ENCODE measurements around the gene VASH2.

Gene VASH2

DNA sequence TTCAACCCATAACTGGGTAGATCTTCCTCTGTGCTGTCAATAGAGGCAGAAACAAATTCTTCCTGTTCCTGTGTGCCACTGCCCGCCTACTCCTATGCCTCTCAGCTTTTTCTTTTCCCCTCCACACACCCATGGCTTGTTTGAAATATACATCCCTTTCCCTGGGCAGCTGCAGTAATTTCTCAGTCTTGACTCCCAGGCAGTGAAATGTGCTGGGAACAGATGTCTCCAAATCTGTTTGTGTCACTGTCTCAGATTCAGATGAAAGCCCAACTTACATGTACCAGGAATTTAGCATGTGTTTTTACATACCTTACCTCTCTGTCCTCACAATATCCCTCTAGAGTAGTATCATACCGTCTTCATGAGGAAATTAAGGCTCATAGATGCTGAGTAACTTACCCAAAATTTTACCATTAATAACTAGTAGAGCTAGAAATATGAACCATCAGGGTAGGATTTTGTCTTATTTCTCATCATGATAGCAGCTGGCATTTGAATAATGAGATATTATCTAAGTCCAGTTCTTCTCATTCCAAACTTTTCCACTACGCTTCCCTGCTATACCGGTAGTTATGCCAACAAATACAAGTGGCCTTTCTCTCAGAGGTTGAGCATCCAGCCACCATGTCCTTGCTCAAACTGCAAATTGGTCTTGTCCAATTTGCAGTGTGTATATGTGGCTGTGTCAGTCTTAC is 4.7 kb upstream of the VASH2 start:
- no peak overlapping the region for H3K9ac ChIP-seq (ENCODE audit: low read depth, low read length, poor library complexity)

GRCh38 chr1:212946872-212947271 is 3.5 kb upstream of the VASH2 start:
- Histone ChIP-seq H3K4me2 (ENCODE audit: insufficient read depth, low read length, poor library complexity, severe bottlenecking) (no peak overlapping the region), H2BK5ac (ENCODE audit: low read length) (no peak overlapping the region), H3K9ac (ENCODE audit: low read depth, low read length, poor library complexity) (no peak overlapping the region), H3K14ac (ENCODE audit: low read length) (no peak overlapping the region), H4K91ac (ENCODE audit: low read depth, low read length, poor library complexity) (no peak overlapping the region), H3K4ac (ENCODE audit: low read length) (no peak overlapping the region), H3K27me3 (ENCODE audit: control insufficient read depth in 3 of 3, insufficient read depth in 3 of 3, low read depth in 1 of 3, low read length in 3 of 3) (peaks cover 0 to 15% (median 14%) of the 10 kb centered on the region in 3 experiments), H2BK120ac (ENCODE audit: low read depth, low read length) (no peak overlapping the region), H3K36me3 (replicated peaks in 1 of 2; ENCODE audit: control insufficient read depth in 2 of 2, insufficient read depth in 2 of 2, low read length in 2 of 2) (no peaks in the 10 kb centered on the region), H2AK5ac (ENCODE audit: low read depth, low read length) (no peak overlapping the region), H3K4me1 (ENCODE audit: control insufficient read depth in 2 of 2, insufficient read depth in 1 of 2, low read depth in 1 of 2, low read length in 2 of 2) (peaks cover 5 to 6% of the 10 kb centered on the region in 2 donors), H3K9me3 (replicated peaks in 1 of 2; ENCODE audit: control insufficient read depth in 2 of 2, insufficient read depth in 1 of 2, low read depth in 1 of 2, low read length in 2 of 2) (peaks cover 0 to 2% of the 10 kb centered on the region in 2 donors), H3K4me3 (ENCODE audit: low read length in 2 of 2) (no peak overlapping the region), H3K27ac (replicated peaks; ENCODE audit: low read length) (no peak overlapping the region), H2BK15ac (ENCODE audit: low read length) (no peak overlapping the region), H4K8ac (ENCODE audit: low read depth, low read length) (no peak overlapping the region), H3K79me1 (ENCODE audit: low read depth, low read length) (no peaks in the 10 kb centered on the region), H2BK12ac (ENCODE audit: low read length) (no peak overlapping the region), H3K23ac (ENCODE audit: low read depth, low read length, poor library complexity) (no peak overlapping the region), H2AFZ (ENCODE audit: low read length) (no peak overlapping the region), H3K18ac (ENCODE audit: low read length) (no peak overlapping the region)
- DNase-seq (ENCODE audit: low spot score): no peak

More for the DNA sequence above, 4.7 kb upstream of the VASH2 start:
- Histone ChIP-seq H3K14ac (ENCODE audit: low read length) (no peak overlapping the region), H3K36me3 (replicated peaks in 1 of 2; ENCODE audit: control insufficient read depth in 2 of 2, insufficient read depth in 2 of 2, low read length in 2 of 2) (no peaks in the 10 kb centered on the region), H3K4ac (ENCODE audit: low read length) (no peak overlapping the region), H4K8ac (ENCODE audit: low read depth, low read length) (no peak overlapping the region), H2BK5ac (ENCODE audit: low read length) (no peak overlapping the region), H2BK120ac (ENCODE audit: low read depth, low read length) (no peak overlapping the region), H2AK5ac (ENCODE audit: low read depth, low read length) (no peak overlapping the region), H4K91ac (ENCODE audit: low read depth, low read length, poor library complexity) (no peak overlapping the region), H2BK15ac (ENCODE audit: low read length) (no peak overlapping the region), H3K27ac (replicated peaks; ENCODE audit: low read length) (no peak overlapping the region), H3K23ac (ENCODE audit: low read depth, low read length, poor library complexity) (no peak overlapping the region), H3K18ac (ENCODE audit: low read length) (no peak overlapping the region), H2BK12ac (ENCODE audit: low read length) (no peak overlapping the region), H3K4me1 (ENCODE audit: control insufficient read depth in 2 of 2, insufficient read depth in 1 of 2, low read depth in 1 of 2, low read length in 2 of 2) (peaks cover 0 to 4% of the 10 kb centered on the region in 2 donors), H3K4me3 (ENCODE audit: low read length in 2 of 2) (no peak overlapping the region), H3K4me2 (ENCODE audit: insufficient read depth, low read length, poor library complexity, severe bottlenecking) (no peak overlapping the region), H2AFZ (ENCODE audit: low read length) (no peak overlapping the region), H3K9me3 (replicated peaks in 1 of 2; ENCODE audit: control insufficient read depth in 2 of 2, insufficient read depth in 1 of 2, low read depth in 1 of 2, low read length in 2 of 2) (peaks cover 0 to 2% of the 10 kb centered on the region in 2 donors), H3K27me3 (ENCODE audit: control insufficient read depth in 3 of 3, insufficient read depth in 3 of 3, low read depth in 1 of 3, low read length in 3 of 3) (peaks cover 0 to 15% (median 5%) of the 10 kb centered on the region in 3 experiments), H3K79me1 (ENCODE audit: low read depth, low read length) (no peaks in the 10 kb centered on the region)
- WGBS, 2 donors (ENCODE audit: extremely low coverage in 2 of 2, insufficient read length in 2 of 2, insufficient replicate concordance in 1 of 2): no CpG with 5 or more reads among the region's 4 CpGs
- no peak for DNase-seq (ENCODE audit: low spot score)

GRCh38 chr1:212949771-212950170 is 570 bp upstream of the VASH2 start:
- no peak overlapping the region for H3K4ac ChIP-seq (ENCODE audit: low read length)
- peaks cover 0 to 2% of the 10 kb centered on the region in 2 donors for H3K9me3 ChIP-seq (replicated peaks in 1 of 2; ENCODE audit: control insufficient read depth in 2 of 2, insufficient read depth in 1 of 2, low read depth in 1 of 2, low read length in 2 of 2)
- no peak overlapping the region for H2BK120ac ChIP-seq (ENCODE audit: low read depth, low read length)
- H3K79me1 ChIP-seq (ENCODE audit: low read depth, low read length): no peaks in the 10 kb centered on the region
- H2BK5ac ChIP-seq (ENCODE audit: low read length): peak overlapping the region; percentile 10
- peak overlapping the region; percentile 73 for H3K9ac ChIP-seq (ENCODE audit: low read depth, low read length, poor library complexity)
- H2BK15ac ChIP-seq (ENCODE audit: low read length): no peak overlapping the region
- no peak overlapping the region for H3K27ac ChIP-seq (replicated peaks; ENCODE audit: low read length)
- no peak overlapping the region for H3K23ac ChIP-seq (ENCODE audit: low read depth, low read length, poor library complexity)
- H3K18ac ChIP-seq (ENCODE audit: low read length): peak overlapping the region; percentile 93
- DNase-seq (ENCODE audit: low spot score): no peak
- peak overlapping the region; percentile 99 for H3K4me2 ChIP-seq (ENCODE audit: insufficient read depth, low read length, poor library complexity, severe bottlenecking)
- peak overlapping the region; percentile 60 to 70 for H3K4me3 ChIP-seq (ENCODE audit: low read length in 2 of 2)
- H2AFZ ChIP-seq (ENCODE audit: low read length): peak overlapping the region; percentile 99
- no peak overlapping the region for H4K8ac ChIP-seq (ENCODE audit: low read depth, low read length)
- no peak overlapping the region for H2AK5ac ChIP-seq (ENCODE audit: low read depth, low read length)
- no CpG with 5 or more reads among the region's 2 CpGs for WGBS, 2 donors (ENCODE audit: extremely low coverage in 2 of 2, insufficient read length in 2 of 2, insufficient replicate concordance in 1 of 2)
- H4K91ac ChIP-seq (ENCODE audit: low read depth, low read length, poor library complexity): no peak overlapping the region
- H3K27me3 ChIP-seq (ENCODE audit: control insufficient read depth in 3 of 3, insufficient read depth in 3 of 3, low read depth in 1 of 3, low read length in 3 of 3): peaks cover 0 to 15% (median 14%) of the 10 kb centered on the region in 3 experiments
- no peak overlapping the region for H2BK12ac ChIP-seq (ENCODE audit: low read length)
- no peak overlapping the region for H3K14ac ChIP-seq (ENCODE audit: low read length)
- H3K4me1 ChIP-seq (ENCODE audit: control insufficient read depth in 2 of 2, insufficient read depth in 1 of 2, low read depth in 1 of 2, low read length in 2 of 2): peaks cover 5 to 6% of the 10 kb centered on the region in 2 donors
- H3K36me3 ChIP-seq (replicated peaks in 1 of 2; ENCODE audit: control insufficient read depth in 2 of 2, insufficient read depth in 2 of 2, low read length in 2 of 2): no peaks in the 10 kb centered on the region

DNA sequence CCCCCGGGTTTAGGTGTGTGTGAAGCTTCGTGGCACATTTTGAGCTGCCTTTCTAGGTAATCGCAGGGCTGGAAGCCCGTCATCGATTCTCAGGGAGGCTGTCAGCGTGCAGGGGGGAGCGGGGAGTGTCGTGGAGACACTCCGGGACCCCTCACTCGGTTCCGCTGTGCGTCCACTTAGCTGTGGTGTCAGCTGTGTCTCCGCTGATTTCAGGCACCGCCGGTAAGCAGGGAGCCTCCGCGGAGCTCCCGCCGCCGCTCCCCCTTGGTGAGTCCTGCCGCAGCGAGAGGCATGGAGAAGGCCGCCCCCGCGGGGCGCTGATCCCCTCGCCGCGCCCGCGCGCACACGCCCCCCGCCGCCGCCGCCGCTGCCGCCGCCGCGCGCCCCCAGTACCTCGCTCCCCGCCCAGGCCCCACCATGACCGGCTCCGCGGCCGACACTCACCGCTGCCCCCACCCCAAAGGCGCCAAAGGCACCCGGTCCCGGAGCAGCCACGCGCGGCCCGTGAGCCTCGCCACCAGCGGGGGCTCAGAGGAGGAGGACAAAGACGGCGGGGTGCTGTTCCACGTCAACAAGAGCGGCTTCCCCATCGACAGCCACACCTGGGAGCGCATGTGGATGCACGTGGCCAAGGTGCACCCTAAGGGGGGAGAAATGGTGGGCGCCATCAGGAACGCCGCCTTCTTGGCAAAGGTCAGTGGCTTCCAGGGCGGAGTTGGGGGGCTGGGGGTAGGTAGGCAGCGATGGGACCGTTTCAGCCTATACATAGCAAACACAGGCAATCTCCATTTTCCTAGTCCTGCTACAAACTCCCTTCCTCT is 995 bp downstream of the VASH2 start:
- DNase-seq (ENCODE audit: low spot score): no peak
- peak overlapping the region; percentile 95 for H3K18ac ChIP-seq (ENCODE audit: low read length)
- peak overlapping the region; percentile 92 for H3K14ac ChIP-seq (ENCODE audit: low read length)
- H2BK15ac ChIP-seq (ENCODE audit: low read length): no peak overlapping the region
- peak overlapping the region; percentile 99 for H3K4me2 ChIP-seq (ENCODE audit: insufficient read depth, low read length, poor library complexity, severe bottlenecking)
- peak overlapping the region; percentile 60 to 90 for H3K4me3 ChIP-seq (ENCODE audit: low read length in 2 of 2)
- H2BK5ac ChIP-seq (ENCODE audit: low read length): peak overlapping the region; percentile 7
- H3K4ac ChIP-seq (ENCODE audit: low read length): peak overlapping the region; percentile 30
- H3K4me1 ChIP-seq (ENCODE audit: control insufficient read depth in 2 of 2, insufficient read depth in 1 of 2, low read depth in 1 of 2, low read length in 2 of 2): peaks cover 5 to 6% of the 10 kb centered on the region in 2 donors
- peaks cover 0 to 2% of the 10 kb centered on the region in 2 donors for H3K9me3 ChIP-seq (replicated peaks in 1 of 2; ENCODE audit: control insufficient read depth in 2 of 2, insufficient read depth in 1 of 2, low read depth in 1 of 2, low read length in 2 of 2)
- no CpG with 5 or more reads among the region's 72 CpGs for WGBS, 2 donors (ENCODE audit: extremely low coverage in 2 of 2, insufficient read length in 2 of 2, insufficient replicate concordance in 1 of 2)
- H2BK12ac ChIP-seq (ENCODE audit: low read length): no peak overlapping the region
- peak overlapping the region; percentile 4 for H2BK120ac ChIP-seq (ENCODE audit: low read depth, low read length)
- H2AFZ ChIP-seq (ENCODE audit: low read length): peak overlapping the region; percentile 99
- peak overlapping the region; percentile 84 for H3K9ac ChIP-seq (ENCODE audit: low read depth, low read length, poor library complexity)
- no peak overlapping the region for H3K27ac ChIP-seq (replicated peaks; ENCODE audit: low read length)
- H3K36me3 ChIP-seq (replicated peaks in 1 of 2; ENCODE audit: control insufficient read depth in 2 of 2, insufficient read depth in 2 of 2, low read length in 2 of 2): no peaks in the 10 kb centered on the region
- peaks cover 0 to 14% (median 13%) of the 10 kb centered on the region in 3 experiments for H3K27me3 ChIP-seq (ENCODE audit: control insufficient read depth in 3 of 3, insufficient read depth in 3 of 3, low read depth in 1 of 3, low read length in 3 of 3)
- H3K79me1 ChIP-seq (ENCODE audit: low read depth, low read length): no peaks in the 10 kb centered on the region
- no peak overlapping the region for H2AK5ac ChIP-seq (ENCODE audit: low read depth, low read length)
- H4K91ac ChIP-seq (ENCODE audit: low read depth, low read length, poor library complexity): peak overlapping the region; percentile 83
- peak overlapping the region; percentile 83 for H3K23ac ChIP-seq (ENCODE audit: low read depth, low read length, poor library complexity)
- no peak overlapping the region for H4K8ac ChIP-seq (ENCODE audit: low read depth, low read length)

Measured in neuronal stem cell (in vitro differentiated cells).